GM21360 (cell line): ENCODE results near the gene DEFB123.
"Not testable (repeated sequence)": the region's sequence is repeated elsewhere in the genome, so short reads cannot be mapped to it uniquely, and the experiment has no call there.

ENCODE experiments used
- ATAC-seq: cut with Tn5 transposase; IDR thresholded peaks from one replicate; pipeline ENCODE4 v1.9.1; 2021; ENCODE audit warnings: mild to moderate bottlenecking, moderate library complexity; ENCODE audit not compliant: unreplicated experiment

DEFB123 gene, protein sequence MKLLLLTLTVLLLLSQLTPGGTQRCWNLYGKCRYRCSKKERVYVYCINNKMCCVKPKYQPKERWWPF

DNA sequence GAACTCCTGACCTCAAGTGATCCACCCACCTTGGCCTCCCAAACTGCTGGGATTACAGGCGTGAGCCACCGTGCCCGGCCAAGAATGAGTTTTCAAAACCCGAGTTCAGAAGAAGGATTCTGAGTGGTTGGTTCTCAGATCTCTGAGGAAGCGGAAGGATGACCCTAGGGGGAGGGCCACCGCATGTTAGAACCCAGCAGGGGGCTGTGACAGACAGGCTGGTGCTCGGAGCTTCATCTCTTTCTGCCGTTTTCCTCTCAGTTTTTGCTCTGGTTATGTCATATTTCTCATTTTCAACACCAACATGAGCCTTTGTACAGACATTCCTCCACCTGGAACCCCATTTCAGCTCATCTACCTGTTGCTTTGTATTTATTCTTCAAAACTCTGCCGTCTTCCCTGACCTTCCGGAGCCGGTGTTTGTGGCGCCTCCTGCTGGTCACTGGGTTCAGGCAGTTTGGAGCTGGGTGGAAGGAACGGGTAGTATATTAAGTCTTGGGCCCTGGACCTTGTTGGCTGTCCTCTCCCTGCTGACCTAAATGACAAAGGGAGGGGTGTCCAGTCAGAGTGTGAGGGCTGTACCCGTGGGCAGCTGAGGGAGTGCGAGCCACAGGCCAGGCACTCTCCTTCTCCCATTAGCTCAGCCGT is at the start of gene DEFB123:
Gene DEFB123, plus strand, starts transcription at position 621 of the 648 bp plus-strand sequence. CDS start 67 bp downstream, outside the sequence.
- ATAC-seq, result no peak

DNA sequence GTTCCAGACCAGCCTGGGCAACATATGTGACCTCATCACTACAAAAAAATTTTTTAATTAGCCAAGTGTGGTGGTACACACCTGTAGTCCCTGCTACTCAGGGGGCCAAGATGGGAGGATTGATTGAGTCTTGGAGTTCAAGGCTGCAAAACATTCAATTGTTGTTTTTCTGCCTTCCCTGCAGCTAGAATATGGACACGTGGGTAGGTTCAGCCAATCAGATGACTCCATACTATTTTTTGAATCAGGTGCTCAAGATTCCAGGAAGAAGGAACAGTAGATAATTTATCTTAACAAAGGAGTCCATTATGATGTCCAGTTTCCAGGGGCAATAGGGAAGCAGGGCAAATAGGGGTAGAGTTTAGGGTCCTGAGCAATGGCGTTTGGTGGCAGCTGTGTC is 47.6 kb upstream of the DEFB123 start:
- no peak for ATAC-seq

DNA sequence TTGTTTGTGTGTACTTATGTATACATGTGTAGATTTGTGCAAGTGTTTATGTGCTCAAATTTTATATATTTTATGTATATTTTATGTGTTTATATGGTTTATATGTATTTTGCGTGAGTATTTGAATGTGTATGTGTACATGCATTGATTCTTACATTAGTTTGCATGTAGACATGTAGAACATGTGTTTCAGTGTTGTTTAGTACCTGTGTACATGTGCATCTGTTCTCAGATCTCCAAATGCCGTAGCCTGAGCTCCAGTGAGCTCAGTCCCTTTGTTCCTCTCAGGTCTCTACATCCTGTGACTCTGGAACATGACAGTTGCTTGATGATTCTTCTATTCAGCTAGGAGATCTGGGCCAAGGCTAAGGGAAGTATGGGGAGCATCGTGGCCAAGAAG is 45.5 kb upstream of the DEFB123 start:
- no peak for ATAC-seq

- no peak for ATAC-seq
These were observed 36.5 kb upstream of the DEFB123 start for GRCh38 chr20:31403886-31404285.

- no peak for ATAC-seq
These were observed 34.3 kb upstream of the DEFB123 start, which contains the start of gene DEFB121 for GRCh38 chr20:31406115-31406514. DEFB121 (minus strand) TSS chr20:31406215; CDS start chr20:31406152, 63 bp downstream.

DNA sequence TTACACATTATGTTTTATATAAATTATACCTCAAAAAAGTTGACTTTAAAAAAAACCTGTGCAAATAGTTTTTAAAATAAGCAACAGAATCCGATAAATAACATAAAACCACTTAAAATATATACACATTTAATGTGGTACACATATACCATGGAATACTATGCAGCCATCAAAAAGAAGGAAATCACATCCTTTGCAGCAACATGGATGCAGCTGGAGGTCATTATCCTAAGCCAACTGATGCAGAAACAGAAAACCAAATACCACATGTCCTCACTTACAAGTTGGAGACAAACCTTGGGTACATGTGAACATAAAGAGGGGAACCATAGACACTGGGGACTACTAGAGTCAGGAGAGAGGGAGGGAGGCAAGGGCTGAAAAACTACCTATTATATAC is 30.4 kb upstream of the DEFB123 start:
- no peak for ATAC-seq

- ATAC-seq, result no peak
These were observed 26.1 kb upstream of the DEFB123 start for GRCh38 chr20:31414381-31414780.

DNA sequence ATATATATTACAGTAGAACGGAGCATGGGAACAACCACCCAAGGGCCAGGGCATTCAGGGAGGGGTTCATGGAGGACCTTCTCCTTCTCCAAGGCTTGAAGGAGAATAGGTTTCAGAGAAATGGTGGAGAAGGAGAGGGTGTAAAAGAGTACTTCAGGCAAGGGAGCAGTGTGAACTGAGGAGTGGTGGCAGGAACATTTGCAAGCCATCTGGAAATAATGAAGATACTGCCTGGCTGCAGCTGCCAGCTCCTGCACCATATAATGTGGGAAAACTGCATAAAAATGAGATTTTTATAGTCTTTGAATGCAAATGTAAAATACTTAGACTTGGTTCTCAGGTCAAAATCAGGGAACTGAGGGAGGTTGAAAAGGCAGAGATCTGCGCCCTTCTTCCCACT is 24.8 kb upstream of the DEFB123 start:
- ATAC-seq, result no peak

DNA sequence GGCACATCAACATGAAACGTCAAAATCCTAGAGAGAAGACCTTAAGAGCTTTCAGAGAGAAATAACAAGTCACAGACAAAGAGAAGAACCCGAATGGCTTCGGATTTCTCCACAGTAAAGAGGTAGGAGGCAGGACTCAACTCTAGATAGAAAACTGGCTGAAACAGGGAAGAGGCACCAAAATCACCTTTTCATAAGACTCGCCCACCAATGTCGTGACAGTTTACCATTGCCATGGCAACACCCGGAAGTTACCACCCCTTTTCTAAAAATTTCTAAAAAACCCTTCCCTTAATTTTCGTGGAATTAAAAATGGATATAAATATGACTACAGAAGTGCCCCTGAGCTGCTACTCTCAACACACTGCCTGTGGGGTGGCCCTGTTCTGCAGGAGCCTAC is 22.1 kb upstream of the DEFB123 start:
- no peak for ATAC-seq

DNA sequence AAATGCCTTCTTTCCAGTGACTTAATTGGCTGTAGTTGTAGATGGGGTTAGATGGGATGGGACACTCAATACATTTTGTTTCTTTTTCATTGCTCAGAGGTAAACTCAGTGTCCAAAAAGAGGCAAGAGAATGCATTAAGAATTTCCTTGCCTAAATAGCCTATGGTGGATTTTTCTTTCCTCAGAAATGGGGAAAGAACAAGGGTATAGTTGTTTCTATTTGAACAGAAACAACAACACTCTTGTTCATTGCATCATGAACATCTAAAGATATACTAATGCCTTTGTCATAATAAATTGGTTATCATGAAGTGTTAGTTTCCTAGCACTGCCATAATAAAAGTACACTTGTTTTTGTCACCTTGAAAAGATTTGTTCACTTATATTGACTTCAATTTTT is 14.6 kb upstream of the DEFB123 start:
- no peak for ATAC-seq

DNA sequence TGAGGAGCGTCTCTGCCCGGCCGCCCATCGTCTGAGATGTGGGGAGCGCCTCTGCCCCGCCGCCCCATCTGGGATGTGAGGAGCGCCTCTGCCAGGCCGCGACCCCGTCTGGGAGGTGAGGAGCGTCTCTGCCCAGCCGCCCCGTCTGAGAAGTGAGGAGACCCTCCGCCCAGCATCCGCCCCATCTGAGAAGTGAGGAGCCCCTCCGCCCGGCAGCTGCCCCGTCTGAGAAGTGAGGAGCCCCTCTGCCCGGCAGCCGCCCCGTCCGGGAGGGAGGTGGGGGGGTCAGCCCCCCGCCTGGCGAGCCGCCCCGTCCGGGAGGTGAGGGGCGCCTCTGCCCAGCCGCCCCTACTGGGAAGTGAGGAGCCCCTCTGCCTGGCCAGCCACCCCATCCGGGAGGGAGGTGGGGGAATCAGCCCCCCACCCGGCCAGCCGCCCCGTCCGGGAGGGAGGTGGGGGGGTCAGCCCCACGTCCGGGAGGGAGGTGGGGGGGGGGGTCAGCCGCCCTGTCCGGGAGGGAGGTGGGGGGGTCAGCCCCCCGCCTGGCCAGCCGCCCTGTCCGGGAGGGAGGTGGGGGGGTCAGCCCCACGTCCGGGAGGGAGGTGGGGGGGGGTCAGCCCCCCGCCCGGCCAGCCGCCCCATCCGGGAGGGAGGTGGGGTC is 13.4 kb upstream of the DEFB123 start:
- not testable (repeated sequence) for ATAC-seq

GRCh38 chr20:31427576-31427975 is 12.9 kb upstream of the DEFB123 start:
- not testable (repeated sequence) for ATAC-seq

GRCh38 chr20:31430568-31431115 is 9.8 kb upstream of the DEFB123 start:
- ATAC-seq, result no peak

- ATAC-seq, result no peak
These were observed 5.8 kb downstream of the DEFB123 start for GRCh38 chr20:31446084-31446819.

DNA sequence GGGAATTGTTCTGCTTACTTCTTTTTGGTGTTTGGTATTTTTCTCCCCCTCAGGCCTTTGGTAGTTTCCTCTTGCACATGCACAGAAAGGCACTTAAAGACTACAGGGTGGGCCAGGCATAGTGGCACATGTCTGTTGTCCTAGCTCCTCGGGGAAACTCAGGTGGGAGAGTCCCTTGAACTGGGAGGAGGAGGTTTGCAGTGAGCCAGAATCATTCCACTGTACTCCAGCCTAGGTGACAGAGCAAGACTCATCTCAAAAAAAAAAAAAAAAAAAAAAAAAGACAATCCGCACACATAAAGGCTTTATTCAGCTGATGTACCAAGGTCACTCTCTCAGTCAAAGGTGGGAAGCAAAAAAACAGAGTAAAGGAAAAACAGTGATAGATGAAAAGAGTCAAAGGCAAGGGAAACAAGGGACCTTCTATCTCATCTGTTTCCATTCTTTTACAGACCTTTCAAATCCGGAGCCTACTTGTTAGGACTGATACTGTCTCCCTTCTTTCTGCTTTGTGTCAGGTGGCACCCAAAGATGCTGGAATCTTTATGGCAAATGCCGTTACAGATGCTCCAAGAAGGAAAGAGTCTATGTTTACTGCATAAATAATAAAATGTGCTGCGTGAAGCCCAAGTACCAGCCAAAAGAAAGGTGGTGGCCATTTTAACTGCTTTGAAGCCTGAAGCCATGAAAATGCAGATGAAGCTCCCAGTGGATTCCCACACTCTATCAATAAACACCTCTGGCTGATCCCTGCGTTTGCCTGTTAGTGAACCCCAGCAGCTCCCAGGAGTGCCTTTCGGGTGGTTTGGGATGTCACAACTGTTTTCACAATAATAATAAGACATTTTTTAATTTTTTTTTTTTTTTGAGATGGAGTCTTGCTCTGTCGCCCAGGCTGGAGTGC is 9.3 kb downstream of the DEFB123 start:
- no peak for ATAC-seq

GRCh38 chr20:31452575-31452974 is 12.1 kb downstream of the DEFB123 start:
- no peak for ATAC-seq

DNA sequence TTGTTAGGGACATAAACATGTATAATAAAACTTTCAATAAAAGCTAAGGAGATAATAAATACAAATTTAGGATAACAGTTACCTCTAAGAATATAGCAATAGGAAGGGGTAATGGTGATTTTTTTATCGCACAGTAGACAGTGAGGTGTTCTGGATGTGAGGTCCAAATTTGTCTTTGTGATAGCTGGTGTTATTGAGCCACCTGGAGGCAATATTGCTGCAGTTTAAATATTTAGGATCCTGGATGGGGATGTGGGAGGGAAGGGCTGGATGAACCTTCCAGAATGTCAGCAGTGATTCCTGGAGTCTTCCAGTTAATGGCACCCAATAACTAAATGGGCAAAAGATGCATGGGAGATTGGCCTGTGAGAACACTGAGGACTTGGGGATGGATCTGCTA is 13.9 kb downstream of the DEFB123 start:
- ATAC-seq, result no peak

DNA sequence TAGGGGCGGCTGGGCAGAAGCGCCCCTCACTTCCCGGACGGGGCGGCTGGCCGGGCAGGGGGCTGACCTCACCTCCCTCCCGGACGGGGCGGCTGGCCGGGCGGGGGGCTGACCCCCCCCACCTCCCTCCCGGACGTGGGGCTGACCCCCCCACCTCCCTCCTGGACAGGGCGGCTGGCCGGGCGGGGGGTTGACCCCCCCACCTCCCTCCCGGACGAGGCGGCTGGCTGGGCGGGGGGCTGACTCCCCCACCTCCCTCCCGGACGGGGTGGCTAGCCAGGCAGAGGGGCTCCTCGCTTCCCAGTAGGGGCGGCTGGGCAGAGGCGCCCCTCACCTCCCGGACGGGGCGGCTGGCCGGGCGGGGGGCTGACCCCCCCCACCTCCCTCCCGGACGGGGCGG is 30.5 kb downstream of the DEFB123 start:
- not testable (repeated sequence) for ATAC-seq

- no peak for ATAC-seq
These were observed 32.2 kb downstream of the DEFB123 start for GRCh38 chr20:31472395-31473330.
